Suprapubic skin (tissue), 4 donors: Measurements from ENCODE around the gene ITM2C. TPM values are rescaled to one million over a fixed set of nuclear protein-coding genes. Genes with fewer than 3 reads are reported as not detected.
A peak's percentile ranks its signal among the peaks of the same experiment; 100 is the strongest.

Experiments used
- DNase-seq, 2 donors: peaks; one replicate each; pipeline ENCODE4 v3.0.0-alpha.2; 2019; ENCODE audit warnings: low spot score in 2 of 2
- H3K27ac ChIP-seq: fragments of 200-600 bp; sonication (generic); one replicate; pipeline ENCODE4 v1.5.1; 2019
- H3K27me3 ChIP-seq: fragments of 200-600 bp; sonication (generic); one replicate; pipeline ENCODE4 v1.5.1; 2019
- H3K36me3 ChIP-seq: fragments of 200-600 bp; sonication (generic); one replicate; pipeline ENCODE4 v1.5.1; 2019
- H3K4me1 ChIP-seq: fragments of 200-600 bp; sonication (generic); one replicate; pipeline ENCODE4 v1.5.1; 2019
- H3K4me3 ChIP-seq: fragments of 200-600 bp; sonication (generic); one replicate; pipeline ENCODE4 v1.5.1; 2019; ENCODE audit warnings: mild to moderate bottlenecking
- H3K9me3 ChIP-seq: fragments of 200-600 bp; sonication (generic); one replicate; pipeline ENCODE4 v1.5.1; 2019
- CTCF ChIP-seq, 2 donors: fragments of 200-600 bp in 1 of 2; fragments of 450-650 bp in 1 of 2; sonication (generic) in 1 of 2; IDR thresholded peaks; one replicate each; pipeline ENCODE4 v1.5.1; 2016 to 2019; ENCODE audit warnings: antibody characterized with exemption in 2 of 2, mild to moderate bottlenecking in 1 of 2, moderate library complexity in 1 of 2
- EP300 ChIP-seq: sonication (generic); formaldehyde crosslinking; IDR thresholded peaks from one replicate; pipeline ENCODE4 v1.6.1; 2017; ENCODE audit warnings: antibody characterized with exemption
- POLR2A ChIP-seq, 2 donors: fragments of 450-650 bp; IDR thresholded peaks; one replicate each; pipeline ENCODE4 v1.6.1; 2017; ENCODE audit warnings: antibody characterized with exemption in 2 of 2, mild to moderate bottlenecking in 2 of 2, moderate library complexity in 2 of 2
- POLR2AphosphoS5 ChIP-seq, 3 donors: sonication (generic); formaldehyde crosslinking; IDR thresholded peaks; one replicate each; pipeline ENCODE4 v1.6.1; 2017; ENCODE audit warnings: antibody characterized with exemption in 3 of 3
- WGBS: methylation state at CpG from one replicate; pipeline ENCODE4 v1.1.5; 2018; 5-methylcytosine and 5-hydroxymethylcytosine counted together
- total RNA-seq, 4 donors: library from RNA; depleted of rRNA; stranded (reverse); fragments of >200 nt; gene quantifications; one replicate each; pipeline ENCODE4 v1.1.0, GENCODE V29; 2016

ITM2C gene
- total RNA-seq, 4 donors from 2014 or later = 9.0 to 17.9 (median 11.4) TPM

GRCh38 chr2:230925443-230925878, 60.7 kb downstream of the ITM2C start:
- 58% methylated on average over 8 of the region's 9 CpGs for WGBS
- TF ChIP-seq POLR2AphosphoS5 (IDR thresholded peaks at IDR 0.05) (no peak), EP300 (no peak), CTCF (IDR thresholded peaks at IDR 0.05) (no peak), POLR2A (IDR thresholded peaks at IDR 0.05) (no peak)
- Histone ChIP-seq H3K27me3 (peaks cover 21% of the 10 kb centered on the region), H3K36me3 (no peaks in the 10 kb centered on the region), H3K9me3 (no peaks in the 10 kb centered on the region), H3K27ac (no peak overlapping the region), H3K4me3 (no peak overlapping the region), H3K4me1 (peaks cover 6% of the 10 kb centered on the region)
- no peak for DNase-seq

DNA sequence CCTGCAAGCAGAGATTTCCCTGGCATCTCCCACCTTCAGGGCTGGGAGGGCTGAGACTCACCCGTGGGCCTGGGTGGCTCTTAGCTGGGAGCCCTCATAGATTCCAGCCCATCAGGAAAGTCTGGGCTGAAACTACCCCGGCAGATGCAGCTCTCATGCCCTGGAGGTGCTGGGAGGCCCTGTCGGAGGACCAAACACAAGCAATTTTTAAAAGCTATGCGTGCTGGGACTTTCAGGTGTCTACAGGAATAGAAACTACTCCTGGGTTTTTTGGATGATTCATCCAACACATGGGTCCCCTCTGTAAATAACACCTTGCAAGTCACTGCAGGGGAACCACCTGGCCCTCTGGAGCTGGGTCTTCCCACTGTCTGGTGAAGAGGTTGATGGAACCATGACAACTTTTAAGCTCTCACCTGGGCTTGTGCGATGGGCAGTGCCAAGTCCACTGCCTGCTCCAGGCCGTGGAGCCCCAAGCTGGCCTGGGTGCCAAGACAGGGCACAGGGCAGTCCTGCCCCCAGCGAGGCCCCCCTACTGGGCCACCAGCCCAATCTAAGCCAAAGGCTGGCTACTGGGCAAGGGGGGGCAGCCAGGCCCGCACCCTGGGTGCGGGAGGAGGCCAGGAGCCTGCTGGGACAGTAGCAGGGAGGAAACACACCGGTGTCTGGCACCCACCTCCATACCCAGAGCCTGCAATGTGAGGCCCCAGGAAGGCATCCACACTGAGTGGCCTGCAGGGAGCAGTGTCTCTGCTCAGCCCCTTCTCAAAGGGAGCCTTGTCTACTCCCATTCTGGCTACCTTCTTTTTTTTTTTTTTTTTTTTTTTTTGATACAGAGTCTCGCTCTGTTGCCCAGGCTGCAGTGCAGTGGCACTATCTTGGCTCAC, 61.4 kb downstream of the ITM2C start:
- peaks cover 6% of the 10 kb centered on the region for H3K4me1 ChIP-seq
- peak; percentile 37 to 47 for DNase-seq
- TF ChIP-seq POLR2A (IDR thresholded peaks at IDR 0.05) (no peak), CTCF (IDR thresholded peaks at IDR 0.05) (no peak), EP300 (no peak), POLR2AphosphoS5 (IDR thresholded peaks at IDR 0.05) (no peak)
- H3K36me3 ChIP-seq = no peaks in the 10 kb centered on the region
- WGBS = 70% methylated on average over 9 of the region's 11 CpGs
- H3K9me3 ChIP-seq = no peaks in the 10 kb centered on the region
- H3K27ac ChIP-seq = no peak overlapping the region
- H3K4me3 ChIP-seq = no peak overlapping the region
- peaks cover 21% of the 10 kb centered on the region for H3K27me3 ChIP-seq

GRCh38 chr2:230927711-230928341, 63.1 kb downstream of the ITM2C start:
- WGBS = 87% methylated on average over 9 of the region's 14 CpGs
- no peak overlapping the region for H3K27ac ChIP-seq
- peak; percentile 50 to 65 for DNase-seq
- no peak overlapping the region for H3K4me3 ChIP-seq
- H3K27me3 ChIP-seq = peaks cover 21% of the 10 kb centered on the region
- H3K4me1 ChIP-seq = peaks cover 7% of the 10 kb centered on the region
- H3K9me3 ChIP-seq = no peaks in the 10 kb centered on the region
- TF ChIP-seq POLR2AphosphoS5 (IDR thresholded peaks at IDR 0.05) (no peak), CTCF (IDR thresholded peaks at IDR 0.05) (no peak)
- no peaks in the 10 kb centered on the region for H3K36me3 ChIP-seq

Other genes starting within 250 kb of the ITM2C start
- 10 to 100 TPM; 53.0 to 67.1 (median 59.5) TPM for gene CAB39, start 152.1 kb upstream of the ITM2C start, total RNA-seq
- gene GPR55, start 60.3 kb downstream of the ITM2C start, total RNA-seq = 1 to 10 TPM in 1 of 4 donors, under 1 TPM in 1, not detected in 2; 0.72 to 1.2 TPM
- not detected for gene SPATA3, start 131.2 kb downstream of the ITM2C start, total RNA-seq
- gene C2orf72, start 172.6 kb downstream of the ITM2C start, total RNA-seq = 1 to 10 TPM; 2.6 to 9.0 (median 5.8) TPM
- 10 to 100 TPM; 45.5 to 60.2 (median 56.8) TPM for gene PSMD1, start 191.9 kb downstream of the ITM2C start, total RNA-seq